Measurements from ENCODE around the gene IQCE.

Gene IQCE

DNA sequence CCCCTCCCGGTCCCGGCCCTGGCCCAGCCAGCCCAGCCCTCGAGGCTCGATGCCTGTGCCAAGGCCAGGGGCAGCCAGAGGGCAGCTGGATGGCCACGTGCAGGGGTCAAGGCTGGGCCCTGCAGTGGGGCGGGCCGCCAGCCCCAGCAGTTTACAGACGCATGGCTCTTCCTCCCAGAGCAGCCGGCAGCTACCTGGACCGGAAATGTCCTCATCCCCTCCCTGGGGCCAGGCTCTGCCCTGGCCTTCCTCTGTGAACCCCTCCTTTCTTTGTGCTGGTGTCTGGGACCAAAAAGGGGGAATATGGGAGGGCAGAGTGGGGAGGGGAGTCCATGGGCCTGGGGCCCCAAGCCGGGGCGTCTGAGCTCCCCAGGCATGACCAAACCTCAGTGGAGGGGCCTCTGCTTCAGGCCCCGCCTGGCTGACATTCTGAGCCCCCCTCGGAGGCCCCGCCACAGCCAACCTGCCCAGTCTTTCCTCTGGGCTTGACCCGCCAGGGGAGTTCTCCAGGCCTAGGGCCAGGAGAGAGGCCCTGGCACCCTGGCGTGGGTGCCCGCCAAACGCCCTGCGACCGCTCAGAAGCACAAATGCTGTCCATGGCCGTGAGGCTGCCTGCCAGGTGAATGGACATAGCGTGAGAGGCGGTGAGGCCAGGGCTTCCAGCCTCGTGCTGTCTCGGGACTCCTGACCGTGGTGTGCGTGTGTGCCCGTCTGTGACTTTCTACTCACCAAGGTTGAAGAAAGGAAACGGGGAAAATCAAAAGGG lies 104.5 kb downstream of the IQCE start:
- no peak for DNase-seq (ENCODE audit: low read depth)

- DNase-seq (ENCODE audit: low read depth), result no peak
Observed at GRCh38 chr7:2663960-2664359, 105.2 kb downstream of the IQCE start.

Data from HS-5 (cell line).